Heart left ventricle (tissue), 16 donors: ENCODE data around the gene NDUFA6. TPM values are rescaled to one million over a fixed set of nuclear protein-coding genes. Genes with fewer than 3 reads are reported as not detected.
"Not testable (repeated sequence)": the region's sequence is repeated elsewhere in the genome, so short reads cannot be mapped to it uniquely, and the experiment has no call there.

Experiments
- ATAC-seq, 4 donors: fragments of 200-7000 bp; cut with Tn5 transposase; one replicate each; pipeline ENCODE4 v1.9.1; 2020 to 2022; ENCODE audit warnings: moderate library complexity in 4 of 4, mild to moderate bottlenecking in 3 of 4, moderate number of reproducible peaks in 1 of 4
- DNase-seq, 5 donors: peaks; one replicate each; pipeline ENCODE4 v3.0.0-alpha.2; 2020
- H3K27ac ChIP-seq, 12 donors: fragments of 200-600 bp; sonication (generic) in 4 of 12; one replicate each; pipeline versions ENCODE4 v1.5.0 to v1.8.0; 2016 to 2022; ENCODE audit warnings: mild to moderate bottlenecking in 2 of 12
- H3K27me3 ChIP-seq, 9 donors: fragments of 200-600 bp; sonication (generic) in 2 of 9; one replicate each; pipeline versions ENCODE4 v1.5.1 to v1.8.0; 2016 to 2022; ENCODE audit warnings: mild to moderate bottlenecking in 3 of 9
- H3K36me3 ChIP-seq, 9 donors: fragments of 200-600 bp; sonication (generic) in 2 of 9; one replicate each; pipeline versions ENCODE4 v1.5.0 to v1.8.0; 2018 to 2022; ENCODE audit warnings: mild to moderate bottlenecking in 2 of 9
- H3K4me1 ChIP-seq, 12 donors: fragments of 200-600 bp; sonication (generic) in 4 of 12; one replicate each; pipeline versions ENCODE4 v1.5.0 to v1.8.0; 2016 to 2022; ENCODE audit warnings: mild to moderate bottlenecking in 3 of 12
- H3K4me3 ChIP-seq, 12 donors: fragments of 200-600 bp; sonication (generic) in 4 of 12; one replicate each; pipeline versions ENCODE4 v1.5.0 to v1.8.0; 2017 to 2022; ENCODE audit warnings: mild to moderate bottlenecking in 9 of 12, moderate library complexity in 4 of 12
- H3K9me3 ChIP-seq, 12 donors: fragments of 200-600 bp; sonication (generic) in 4 of 12; one replicate each; pipeline versions ENCODE4 v1.5.0 to v1.8.0; 2016 to 2022; ENCODE audit warnings: mild to moderate bottlenecking in 1 of 12
- POLR2A ChIP-seq, 2 donors: fragments of 450-650 bp; IDR thresholded peaks; one replicate each; pipeline ENCODE4 v1.6.1; 2017; ENCODE audit warnings: antibody characterized with exemption in 2 of 2, mild to moderate bottlenecking in 2 of 2, moderate library complexity in 2 of 2
- WGBS, 4 donors: extraction: QIAGEN DNeasy Blood & Tissue Kit in 2 of 4; methylation state at CpG; one replicate each; pipeline versions ENCODE4 v1.1.5 to v1.1.7; 2013 to 2018; 5-methylcytosine and 5-hydroxymethylcytosine counted together
- intact Hi-C, 10 donors: fragments of 100-400 bp; cut with DNase I; formaldehyde crosslinking; loops; one replicate each; pipeline versions ENCODE4 v1.11.1 to v1.14.2; 2022
- polyA plus RNA-seq, 2 donors: library from polyadenylated mRNA; stranded (reverse); fragments of 200-250 nt; gene quantifications; one replicate each; pipeline ENCODE4 v1.2.3, GENCODE V29; 2013
- total RNA-seq, 9 donors: library from RNA; depleted of rRNA in 2 of 9; stranded (reverse); fragments of >200 nt in 2 of 9; fragmentation: NEBNext Ultra II Directional in 3 of 9; extraction: Animal tissue kit (Norgen Biotek cat#: 25700) in 3 of 9; gene quantifications; one replicate each; pipeline versions ENCODE4 v1.1.0 to v1.2.4, GENCODE V29; 2016 to 2023
- TF ChIP-seq, protein P1 (sequence below), 12 donors: fragments of 200-600 bp; sonication (generic) in 4 of 12; IDR thresholded peaks; one replicate each; pipeline versions ENCODE4 v1.5.0 to v1.8.0; 2018 to 2022; ENCODE audit warnings: antibody characterized with exemption in 12 of 12, mild to moderate bottlenecking in 5 of 12
- donor health status: ischemic (EF 13 %, LVEDD 7.1; RV severe dilation, severe dysfunction).
- donor health status: healthy with polysubstance abuse.
- donor health status: DM: no; HTN: yes; CAD: no.
- donor health status: DM: no; HTN: no; CAD: no.
- donor health status: ischemic (EF 25% LVEDD 6.9; RV normal size, moderate dysfunction).
- donor health status: ischemic (EF 25% LVEDD 5.7; RV mildly dilated, moderate dysfunction).
- donor health status: healthy.
- donor health status: DM: yes; HTN: yes; CAD: no.
- donor health status: ischemic (EF 35%, LVEDD 5.7; RV mildly dilated, moderate dysfunction).
- donor health status: nonischemic (EF 11% LVEDD 7.7; RV severe dilation, severe dysfunction).
- donor health status: DM: yes; HTN: yes; CAD: no.
- donor health status: PGD.
- donor health status: ischemic (EF 29% LVEDD 5.4; RV normal size, mild dysfunction).
- donor health status: nonischemic (EF 23%, LVEDD 6.1; RV moderate dilation, normal function).

NDUFA6 gene
- total and polyA plus RNA-seq, 11 donors: 159 to 601 (median 267) TPM

DNA sequence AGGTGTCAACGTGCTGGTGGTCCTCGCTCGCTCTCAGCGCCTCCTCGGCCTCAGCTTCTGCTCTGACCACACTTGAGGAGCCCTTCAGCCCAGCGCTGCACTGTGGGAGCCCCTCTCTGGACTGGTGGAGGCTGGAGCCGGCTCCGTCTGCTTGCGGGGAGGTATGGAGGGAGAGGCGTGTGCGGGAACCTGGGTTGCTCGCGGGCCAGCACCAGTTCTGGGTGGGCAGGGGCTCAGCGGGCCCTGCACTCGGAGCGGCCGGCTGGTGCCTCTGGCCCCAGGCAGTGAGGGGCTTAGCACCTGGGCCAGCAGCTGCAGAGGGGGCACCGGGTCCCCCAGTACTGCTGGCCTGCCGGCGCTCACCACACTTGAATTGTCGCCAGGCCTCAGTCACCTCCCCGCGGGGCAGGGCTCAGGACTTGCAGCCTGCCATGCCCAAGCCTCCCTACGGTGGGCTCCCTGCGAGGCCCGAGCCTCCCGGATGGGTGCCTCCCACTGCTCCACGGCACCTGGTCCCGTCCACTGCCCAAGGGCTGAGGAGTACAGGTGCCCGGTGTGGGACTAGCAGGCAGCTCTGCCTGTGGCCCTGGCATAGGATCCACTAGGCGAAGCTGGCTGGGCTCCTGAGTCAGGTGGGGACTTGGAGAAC is 47.7 kb upstream of the NDUFA6 start:
- ATAC-seq (no peak), DNase-seq (no peak)
- Histone ChIP-seq H3K4me3 (no peak overlapping the region), H3K9me3 (no peaks in the 10 kb centered on the region), H3K27me3 (peaks cover 0 to 5% (median 0%) of the 10 kb centered on the region in 9 donors), H3K4me1 (no peaks in the 10 kb centered on the region), H3K36me3 (peaks cover 0 to 4% (median 0%) of the 10 kb centered on the region in 9 donors), H3K27ac (no peak overlapping the region)
- TF ChIP-seq, protein P1, sequence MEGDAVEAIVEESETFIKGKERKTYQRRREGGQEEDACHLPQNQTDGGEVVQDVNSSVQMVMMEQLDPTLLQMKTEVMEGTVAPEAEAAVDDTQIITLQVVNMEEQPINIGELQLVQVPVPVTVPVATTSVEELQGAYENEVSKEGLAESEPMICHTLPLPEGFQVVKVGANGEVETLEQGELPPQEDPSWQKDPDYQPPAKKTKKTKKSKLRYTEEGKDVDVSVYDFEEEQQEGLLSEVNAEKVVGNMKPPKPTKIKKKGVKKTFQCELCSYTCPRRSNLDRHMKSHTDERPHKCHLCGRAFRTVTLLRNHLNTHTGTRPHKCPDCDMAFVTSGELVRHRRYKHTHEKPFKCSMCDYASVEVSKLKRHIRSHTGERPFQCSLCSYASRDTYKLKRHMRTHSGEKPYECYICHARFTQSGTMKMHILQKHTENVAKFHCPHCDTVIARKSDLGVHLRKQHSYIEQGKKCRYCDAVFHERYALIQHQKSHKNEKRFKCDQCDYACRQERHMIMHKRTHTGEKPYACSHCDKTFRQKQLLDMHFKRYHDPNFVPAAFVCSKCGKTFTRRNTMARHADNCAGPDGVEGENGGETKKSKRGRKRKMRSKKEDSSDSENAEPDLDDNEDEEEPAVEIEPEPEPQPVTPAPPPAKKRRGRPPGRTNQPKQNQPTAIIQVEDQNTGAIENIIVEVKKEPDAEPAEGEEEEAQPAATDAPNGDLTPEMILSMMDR (IDR thresholded peaks at IDR 0.05): no peak
- TF ChIP-seq POLR2A (IDR thresholded peaks at IDR 0.05): no peak
- intact Hi-C loops: no loop called here
- WGBS, 4 donors: 88 to 97% (median 90%) methylated on average over 14 to 31 of the region's 31 CpGs

DNA sequence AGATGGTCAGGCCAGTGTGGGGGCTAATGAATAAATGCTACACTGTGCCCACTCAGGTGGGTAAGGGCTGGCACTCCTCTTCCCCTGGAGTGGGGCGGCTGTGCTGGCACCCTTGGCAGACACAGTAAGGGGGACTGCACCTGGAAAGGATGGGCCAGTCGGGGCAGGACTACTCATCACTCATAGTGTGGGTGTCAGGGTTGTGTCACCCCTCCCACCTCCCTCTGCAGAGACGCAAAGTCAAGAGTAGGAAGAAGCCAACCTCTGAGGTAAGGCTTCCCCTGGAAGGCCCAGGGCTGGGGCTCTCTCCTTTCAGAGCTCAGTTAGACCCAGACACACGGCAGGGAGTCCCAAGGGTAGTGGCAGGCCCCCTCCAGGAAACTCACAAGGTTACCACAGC is 45.1 kb upstream of the NDUFA6 start:
- H3K4me3 ChIP-seq, H3K9me3 ChIP-seq, intact Hi-C loops, H3K27ac ChIP-seq, H3K27me3 ChIP-seq, H3K36me3 ChIP-seq, DNase-seq, H3K4me1 ChIP-seq, ATAC-seq: not testable (repeated sequence)
- no CpG with 5 or more reads among the region's 4 CpGs for WGBS, 4 donors

DNA sequence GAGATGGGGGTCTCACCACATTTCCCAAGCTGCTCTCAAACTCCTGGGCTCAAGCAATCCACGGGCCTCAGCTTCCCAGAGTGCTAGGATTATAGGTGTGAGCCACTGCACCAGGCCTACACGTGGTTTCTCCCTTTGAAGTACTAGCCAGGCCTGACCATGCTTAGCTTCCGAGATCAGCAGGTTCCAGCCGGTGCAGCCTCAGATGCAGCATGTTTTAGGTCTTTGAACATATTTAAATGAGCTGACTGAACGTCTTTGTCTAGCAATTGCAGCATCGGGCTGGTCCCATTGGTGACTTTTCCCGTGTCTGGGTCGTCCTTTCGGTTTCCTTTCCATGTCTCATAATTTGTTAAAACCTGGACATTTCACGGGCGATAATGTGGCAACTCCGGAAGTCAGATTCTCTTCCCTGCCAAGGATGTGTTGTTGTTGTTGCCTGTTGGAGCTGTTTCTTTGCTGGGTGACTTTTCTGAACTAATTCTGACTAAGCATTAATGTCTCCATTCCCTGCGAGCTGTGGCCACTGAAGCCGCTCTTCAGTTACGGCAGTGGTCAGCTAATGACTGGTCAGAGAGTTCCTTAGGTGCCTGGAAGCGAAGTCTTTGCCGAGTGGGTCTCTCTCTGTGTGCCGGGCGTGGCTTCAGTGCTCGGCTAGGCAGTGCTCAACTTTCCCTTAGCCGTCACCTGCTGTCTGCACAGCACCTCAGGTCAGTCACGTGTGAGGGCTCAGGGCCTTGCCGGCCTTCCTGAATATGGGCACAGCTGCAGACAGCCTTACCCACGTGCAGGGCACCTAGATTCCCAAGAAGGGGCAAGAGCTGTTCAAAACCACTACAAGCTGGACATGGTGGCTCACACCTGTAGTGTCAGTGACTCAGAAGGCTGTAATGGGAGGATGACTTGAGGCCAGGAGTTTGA is 43.8 kb upstream of the NDUFA6 start:
- TF ChIP-seq POLR2A (IDR thresholded peaks at IDR 0.05): no peak
- TF ChIP-seq, protein P1 (IDR thresholded peaks at IDR 0.05): no peak
- H3K36me3 ChIP-seq: peaks cover 0 to 4% (median 0%) of the 10 kb centered on the region in 9 donors
- H3K4me3 ChIP-seq: no peak overlapping the region
- peaks cover 0 to 4% (median 0%) of the 10 kb centered on the region in 12 donors for H3K9me3 ChIP-seq
- ATAC-seq: no peak
- no peak overlapping the region for H3K27ac ChIP-seq
- intact Hi-C loops: no loop called here
- H3K27me3 ChIP-seq: peaks cover 0 to 5% (median 0%) of the 10 kb centered on the region in 9 donors
- no peaks in the 10 kb centered on the region for H3K4me1 ChIP-seq
- DNase-seq: no peak
- WGBS, 4 donors: 75 to 86% (median 83%) methylated on average over 20 to 24 of the region's 24 CpGs

DNA sequence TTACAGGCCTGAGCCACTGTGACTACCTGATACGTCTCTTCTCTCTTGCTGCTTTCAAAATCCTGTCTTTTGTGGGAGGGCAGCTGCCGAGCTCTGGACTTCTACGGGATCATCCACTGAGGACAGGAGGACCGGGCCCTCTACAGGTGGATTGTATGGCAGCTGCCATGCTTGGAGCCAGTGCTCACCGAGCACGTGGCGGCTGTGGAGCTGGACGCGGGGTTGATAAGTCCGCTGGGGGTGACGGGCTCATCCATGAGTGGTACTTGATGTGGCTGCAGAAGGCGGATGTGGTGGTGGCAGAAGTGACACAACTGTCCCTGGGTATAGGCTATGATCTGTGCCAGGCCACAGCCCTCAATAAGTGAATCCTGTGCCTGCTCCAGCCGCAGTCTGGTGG is 41.9 kb upstream of the NDUFA6 start:
- no peak for ATAC-seq
- Histone ChIP-seq H3K4me1 (no peaks in the 10 kb centered on the region), H3K27ac (no peak overlapping the region), H3K27me3 (peaks cover 0 to 5% (median 0%) of the 10 kb centered on the region in 9 donors), H3K9me3 (peaks cover 0 to 4% (median 0%) of the 10 kb centered on the region in 12 donors), H3K36me3 (no peaks in the 10 kb centered on the region), H3K4me3 (no peak overlapping the region)
- TF ChIP-seq POLR2A (IDR thresholded peaks at IDR 0.05): no peak
- TF ChIP-seq, protein P1 (IDR thresholded peaks at IDR 0.05): no peak
- DNase-seq: no peak
- WGBS, 4 donors: 71 to 88% (median 79%) methylated on average over 12 to 13 of the region's 13 CpGs
- intact Hi-C loops: no loop called here
